IMR-90 (cell line): ENCODE measurements around the gene GRIK5. TPM values are rescaled to one million over a fixed set of nuclear protein-coding genes. Genes with fewer than 3 reads are reported as not detected.

Source experiments
- ATAC-seq: fragments of 200-7000 bp; cut with Tn5 transposase; 2 replicates; pipeline ENCODE4 v1.9.1; 2020; ENCODE audit warnings: low read depth, mild to moderate bottlenecking, moderate library complexity
- BruUV-seq: library from RNA; stranded (reverse); fragments of 400-500 nt; replicated peaks from 2 replicates; lab custom pipeline; 2021; lab: Mats Ljungman, UMichigan
- CTCF ChIA-PET: fragments of 300-600 bp; formaldehyde crosslinking; extraction: SDS; loops from one replicate; lab custom pipeline; 2021; ENCODE audit warnings: antibody characterized with exemption; lab: Yijun Ruan, JAX
- POLR2A ChIA-PET: fragments of 300-600 bp; sonication (Branson Sonifier 250); formaldehyde crosslinking; loops from one replicate; lab custom pipeline; 2022; ENCODE audit warnings: antibody characterized with exemption; ENCODE audit not compliant: unreplicated experiment; lab: Charles Lee
- DNase-seq: peaks from one replicate; pipeline ENCODE4 v3.0.0; 2013
- H2AFZ ChIP-seq: replicated peaks from 2 replicates; pipeline ENCODE3; 2013; ENCODE audit warnings: low read length, mild to moderate bottlenecking; ENCODE audit not compliant: poor library complexity
- H2AK5ac ChIP-seq: 2 replicates; pipeline ENCODE4 v1.6.1; 2013; ENCODE audit warnings: low read depth, low read length, inconsistent platforms
- H2AK9ac ChIP-seq: replicated peaks from 2 replicates; pipeline ENCODE3; 2013; ENCODE audit warnings: mild to moderate bottlenecking, low read depth, low read length, moderate library complexity; ENCODE audit not compliant: poor library complexity
- H2BK120ac ChIP-seq: 2 replicates; pipeline ENCODE4 v1.6.1; 2013; ENCODE audit warnings: low read depth, low read length, inconsistent platforms
- H2BK15ac ChIP-seq: 3 replicates; pipeline ENCODE4 v1.6.1; 2013; ENCODE audit warnings: low read depth, low read length, inconsistent platforms
- H2BK20ac ChIP-seq: 2 replicates; pipeline ENCODE4 v1.6.1; 2013; ENCODE audit warnings: low read depth, mild to moderate bottlenecking, inconsistent platforms, low read length, moderate library complexity
- H2BK5ac ChIP-seq: 2 replicates; pipeline ENCODE4 v1.6.1; 2013; ENCODE audit warnings: mild to moderate bottlenecking, low read depth, low read length, inconsistent platforms; ENCODE audit not compliant: poor library complexity, severe bottlenecking
- H3K14ac ChIP-seq: replicated peaks from 2 replicates; pipeline ENCODE4 v1.6.1; 2013; ENCODE audit warnings: low read depth, low read length, inconsistent platforms
- H3K18ac ChIP-seq: 2 replicates; pipeline ENCODE4 v1.6.1; 2013; ENCODE audit warnings: low read depth, low read length, control low read depth
- H3K23ac ChIP-seq: 2 replicates; pipeline ENCODE4 v1.6.1; 2013; ENCODE audit warnings: low read depth, low read length, inconsistent platforms
- H3K27ac ChIP-seq: 2 replicates; pipeline ENCODE4 v1.5.1; 2013; ENCODE audit warnings: mild to moderate bottlenecking, control low read depth, low read length; ENCODE audit not compliant: insufficient read depth
- H3K27me3 ChIP-seq: 2 replicates; pipeline ENCODE4 v1.6.1; 2013; ENCODE audit warnings: low read length; ENCODE audit not compliant: control insufficient read depth, insufficient read depth
- H3K36me3 ChIP-seq: 2 replicates; pipeline ENCODE4 v1.6.1; 2013; ENCODE audit warnings: low read length, mixed read lengths; ENCODE audit not compliant: control insufficient read depth, insufficient read depth
- H3K4ac ChIP-seq: 2 replicates; pipeline ENCODE4 v1.6.1; 2013; ENCODE audit warnings: low read depth, low read length, inconsistent platforms
- H3K4me1 ChIP-seq: 2 replicates; pipeline ENCODE4 v1.6.1; 2013; ENCODE audit warnings: low read length, mixed read lengths; ENCODE audit not compliant: control insufficient read depth, insufficient read depth
- H3K4me2 ChIP-seq: 2 replicates; pipeline ENCODE4 v1.6.1; 2013; ENCODE audit warnings: low read depth, mild to moderate bottlenecking, control low read depth, low read length, moderate library complexity
- H3K4me3 ChIP-seq: 2 replicates; pipeline ENCODE4 v1.5.1; 2013; ENCODE audit warnings: low read depth, mild to moderate bottlenecking, control low read depth, low read length, moderate library complexity; ENCODE audit not compliant: insufficient read depth
- H3K56ac ChIP-seq: 2 replicates; pipeline ENCODE4 v1.6.1; 2013; ENCODE audit warnings: low read length, inconsistent platforms; ENCODE audit not compliant: insufficient read depth; ENCODE audit errors: extremely low read depth
- H3K79me1 ChIP-seq, 2 experiments: 2 replicates each; pipeline ENCODE4 v1.6.1; 2013; ENCODE audit warnings: low read length in 2 of 2, inconsistent platforms in 1 of 2, low read depth in 1 of 2
- H3K9ac ChIP-seq: 2 replicates; pipeline ENCODE4 v1.6.1; 2013; ENCODE audit warnings: low read depth, low read length, control low read depth
- H3K9me1 ChIP-seq: 2 replicates; pipeline ENCODE4 v1.6.1; 2013; ENCODE audit warnings: low read length, inconsistent platforms; ENCODE audit not compliant: insufficient read depth
- H3K9me3 ChIP-seq: 2 replicates; pipeline ENCODE4 v1.6.1; 2013; ENCODE audit warnings: low read length; ENCODE audit not compliant: control insufficient read depth, insufficient read depth
- H4K20me1 ChIP-seq: 2 replicates; pipeline ENCODE4 v1.6.1; 2013; ENCODE audit warnings: low read length, inconsistent platforms; ENCODE audit not compliant: insufficient read depth
- H4K5ac ChIP-seq: 2 replicates; pipeline ENCODE4 v1.6.1; 2013; ENCODE audit warnings: mild to moderate bottlenecking, low read depth, low read length, control low read depth
- H4K8ac ChIP-seq, 2 experiments: 2 replicates each; pipeline ENCODE4 v1.6.1; 2013; ENCODE audit warnings: low read depth in 2 of 2, low read length in 2 of 2, control low read depth in 1 of 2, inconsistent platforms in 1 of 2
- H4K91ac ChIP-seq: 2 replicates; pipeline ENCODE4 v1.6.1; 2013; ENCODE audit warnings: low read depth, low read length, inconsistent platforms; ENCODE audit not compliant: insufficient read depth
- SMC3 ChIP-seq: fragments of 150-350 bp; IDR thresholded peaks from 2 replicates; pipeline ENCODE4 v1.6.1; 2016; ENCODE audit warnings: low read depth, mild to moderate bottlenecking, antibody characterized with exemption, low read length, moderate library complexity
- USF2 ChIP-seq: fragments of 150-350 bp; IDR thresholded peaks from 2 replicates; pipeline ENCODE4 v1.6.1; 2017; ENCODE audit warnings: mild to moderate bottlenecking, antibody characterized with exemption, low read length, low read depth
- WGBS, 2 experiments: methylation state at CpG; one replicate each; pipeline versions ENCODE4 v1.1.5 to v1.1.7; 2013; ENCODE audit warnings: missing lambda C conversion rate in 2 of 2; ENCODE audit not compliant: insufficient read length in 1 of 2; ENCODE audit errors: extremely low coverage in 2 of 2; 5-methylcytosine and 5-hydroxymethylcytosine counted together
- dilution Hi-C: fragments of 300-500 bp; cut with HindIII; formaldehyde crosslinking; loops from one replicate; pipeline ENCODE4 v1.14.3; 2018; ENCODE audit warnings: low sequenced_read_pairs; ENCODE audit not compliant: unreplicated experiment
- in situ Hi-C: fragments of 300-500 bp; cut with MboI; formaldehyde crosslinking; loops from 3 replicates; pipeline ENCODE4 v1.14.3; 2019; ENCODE audit warnings: low sequenced_read_pairs, inconsistent platforms, mixed read lengths
- intact Hi-C: fragments of 100-400 bp; cut with micrococcal nuclease; formaldehyde crosslinking; loops from 2 replicates; pipeline ENCODE4 v1.10.0; 2022
- polyA plus RNA-seq, 3 experiments: library from polyadenylated mRNA; depleted of rRNA; stranded (reverse); fragments of >200 nt; gene quantifications; 2 replicates each; pipeline ENCODE4 v1.2.3, GENCODE V29; 2012; ENCODE audit warnings: low replicate concordance in 1 of 3
- total RNA-seq: library from RNA; depleted of rRNA; stranded (reverse); fragments of >200 nt; gene quantifications from 2 replicates; pipeline ENCODE4 v1.2.3, GENCODE V29; 2012

The GRIK5 gene
- total and polyA plus RNA-seq, 2 of the 4 experiments (the other 2 are of a cell fraction), result 0.10 TPM; not detected in 1

- no peak overlapping the region for H2BK120ac ChIP-seq
- CTCF ChIA-PET, result no interaction called here
- no TSS peak for BruUV-seq
- no peak overlapping the region for H2BK20ac ChIP-seq
- H4K5ac ChIP-seq, result no peak overlapping the region
- no peak overlapping the region for H4K8ac ChIP-seq
- no peak overlapping the region for H3K23ac ChIP-seq
- H2AK9ac ChIP-seq, result no peak overlapping the region
- H4K20me1 ChIP-seq, result no peaks in the 10 kb centered on the region
- intact Hi-C loops, result no loop called here
- dilution Hi-C loops, result no loop called here
- H3K4me3 ChIP-seq, result no peak overlapping the region
- in situ Hi-C loops, result no loop called here
- H2AK5ac ChIP-seq, result no peak overlapping the region
- no peak overlapping the region for H3K56ac ChIP-seq
- H3K27me3 ChIP-seq, result peaks cover 37% of the 10 kb centered on the region
- no peak overlapping the region for H2AFZ ChIP-seq
- no peak overlapping the region for H3K4me2 ChIP-seq
- DNase-seq (no peak), ATAC-seq (no peak)
- H3K9me1 ChIP-seq, result no peaks in the 10 kb centered on the region
- H3K18ac ChIP-seq, result no peak overlapping the region
- H2BK5ac ChIP-seq, result no peak overlapping the region
- H3K14ac ChIP-seq, result no peak overlapping the region
- no peaks in the 10 kb centered on the region for H3K79me1 ChIP-seq
- H2BK15ac ChIP-seq, result no peak overlapping the region
- no peaks in the 10 kb centered on the region for H3K4me1 ChIP-seq
- 76% methylated on average over 10 of the region's 14 CpGs; no CpG with 5 or more reads in 1 of the 2 experiments for WGBS, 2 experiments
- no peak overlapping the region for H4K91ac ChIP-seq
- TF ChIP-seq SMC3 (no peak), USF2 (no peak)
- no peak overlapping the region for H3K27ac ChIP-seq
- no peaks in the 10 kb centered on the region for H3K36me3 ChIP-seq
- no peak overlapping the region for H3K4ac ChIP-seq
- H3K9ac ChIP-seq, result no peak overlapping the region
- POLR2A ChIA-PET, result no interaction called here
- no peaks in the 10 kb centered on the region for H3K9me3 ChIP-seq
Measured at GRCh38 chr19:42051166-42052115, 18.6 kb downstream of the GRIK5 start.
